Psoas muscle (tissue), 8 donors: Measurements from ENCODE around the gene ASCC2. TPM values are rescaled to one million over a fixed set of nuclear protein-coding genes. Genes with fewer than 3 reads are reported as not detected.
"Not testable (repeated sequence)": the region's sequence is repeated elsewhere in the genome, so short reads cannot be mapped to it uniquely, and the experiment has no call there.

Source experiments
- ATAC-seq, 4 donors: fragments of 200-7000 bp; cut with Tn5 transposase; one replicate each; pipeline ENCODE4 v1.9.1; 2020; ENCODE audit warnings: moderate library complexity in 3 of 4, mild to moderate bottlenecking in 2 of 4
- DNase-seq, 2 donors: peaks; one replicate each; pipeline ENCODE4 v3.0.0-alpha.2; 2020
- H3K27ac ChIP-seq: fragments of 200-600 bp; one replicate; pipeline ENCODE4 v1.8.0; 2022
- H3K27me3 ChIP-seq, 3 donors: fragments of 200-600 bp in 1 of 3; one replicate each; pipeline versions ENCODE4 v1.6.1 to v1.8.0; 2013 to 2022; ENCODE audit warnings: low read length in 2 of 3, mild to moderate bottlenecking in 2 of 3, moderate library complexity in 1 of 3; ENCODE audit not compliant: insufficient read depth in 3 of 3
- H3K36me3 ChIP-seq, 2 donors: fragments of 200-600 bp in 1 of 2; one replicate each; pipeline versions ENCODE4 v1.6.1 to v1.8.0; 2013 to 2022; ENCODE audit warnings: low read depth in 1 of 2, mild to moderate bottlenecking in 1 of 2, moderate library complexity in 1 of 2; ENCODE audit not compliant: insufficient read depth in 1 of 2
- H3K4me1 ChIP-seq: fragments of 200-600 bp; one replicate; pipeline ENCODE4 v1.8.0; 2022
- H3K4me3 ChIP-seq: fragments of 200-600 bp; one replicate; pipeline ENCODE4 v1.8.0; 2022; ENCODE audit warnings: mild to moderate bottlenecking
- H3K9me3 ChIP-seq: fragments of 200-600 bp; one replicate; pipeline ENCODE4 v1.8.0; 2022
- WGBS, 3 donors: extraction: QIAGEN DNeasy Blood & Tissue Kit; methylation state at CpG; one replicate each; pipeline versions ENCODE4 v1.1.6 to v1.1.7; 2013; 5-methylcytosine and 5-hydroxymethylcytosine counted together
- intact Hi-C, 2 donors: fragments of 100-400 bp; cut with DNase I; formaldehyde crosslinking; loops; one replicate each; pipeline versions ENCODE4 v1.11.0 to v1.14.2; 2022
- polyA plus RNA-seq, 3 donors: library from polyadenylated mRNA; stranded (reverse); fragments of 200-250 nt; gene quantifications; one replicate each; pipeline ENCODE4 v1.2.3, GENCODE V29; 2013
- total RNA-seq, 4 donors: library from RNA; stranded (reverse); fragmentation: NEBNext Ultra II Directional in 2 of 4; extraction: Animal tissue kit (Norgen Biotek cat#: 25700) in 2 of 4; gene quantifications; one replicate each; pipeline versions ENCODE4 v1.2.1 to v1.2.4, GENCODE V29; 2021 to 2023
- TF ChIP-seq, protein P1 (sequence below): fragments of 200-600 bp; IDR thresholded peaks from one replicate; pipeline ENCODE4 v1.8.0; 2022; ENCODE audit warnings: antibody characterized with exemption
- donor health status: healthy with polysubstance abuse.
- donor health status: DM: no; HTN: no; CAD: no; lungs with moderate emphysema.
- donor health status: Bipolar disorder and iron deficiency.
- donor health status: healthy.
- donor health status: DM: yes; HTN: yes; CAD: no.
- donor health status: DM: no; HTN: no; CAD: no.
- donor health status: DM: no; HTN: no; CAD: no.
- donor health status: DM: yes; HTN: yes; CAD: no.

Gene ASCC2
- total and polyA plus RNA-seq, 7 donors, result 45.7 to 58.6 (median 47.1) TPM

- intact Hi-C loops, result loop anchor here in 1 of 2 donors (10.0 kb wide), 2 partner anchors 64 to 166 kb away; no protein-coding TSS in a partner anchor
- Histone ChIP-seq H3K27me3 (no peaks in the 10 kb centered on the region), H3K4me3 (peak overlapping the region; percentile 97), H3K27ac (peak overlapping the region; percentile 94), H3K36me3 (peaks cover 3 to 20% of the 10 kb centered on the region in 2 donors), H3K9me3 (no peaks in the 10 kb centered on the region), H3K4me1 (peaks cover 16% of the 10 kb centered on the region)
- DNase-seq (no peak), ATAC-seq (no peak)
- WGBS, 3 donors, result 81 to 91% (median 89%) methylated on average over 1 of the region's 1 CpG
- TF ChIP-seq, protein P1, sequence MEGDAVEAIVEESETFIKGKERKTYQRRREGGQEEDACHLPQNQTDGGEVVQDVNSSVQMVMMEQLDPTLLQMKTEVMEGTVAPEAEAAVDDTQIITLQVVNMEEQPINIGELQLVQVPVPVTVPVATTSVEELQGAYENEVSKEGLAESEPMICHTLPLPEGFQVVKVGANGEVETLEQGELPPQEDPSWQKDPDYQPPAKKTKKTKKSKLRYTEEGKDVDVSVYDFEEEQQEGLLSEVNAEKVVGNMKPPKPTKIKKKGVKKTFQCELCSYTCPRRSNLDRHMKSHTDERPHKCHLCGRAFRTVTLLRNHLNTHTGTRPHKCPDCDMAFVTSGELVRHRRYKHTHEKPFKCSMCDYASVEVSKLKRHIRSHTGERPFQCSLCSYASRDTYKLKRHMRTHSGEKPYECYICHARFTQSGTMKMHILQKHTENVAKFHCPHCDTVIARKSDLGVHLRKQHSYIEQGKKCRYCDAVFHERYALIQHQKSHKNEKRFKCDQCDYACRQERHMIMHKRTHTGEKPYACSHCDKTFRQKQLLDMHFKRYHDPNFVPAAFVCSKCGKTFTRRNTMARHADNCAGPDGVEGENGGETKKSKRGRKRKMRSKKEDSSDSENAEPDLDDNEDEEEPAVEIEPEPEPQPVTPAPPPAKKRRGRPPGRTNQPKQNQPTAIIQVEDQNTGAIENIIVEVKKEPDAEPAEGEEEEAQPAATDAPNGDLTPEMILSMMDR, result no peak
Measured at GRCh38 chr22:29839039-29839438, 965 bp upstream of the ASCC2 start.

DNA sequence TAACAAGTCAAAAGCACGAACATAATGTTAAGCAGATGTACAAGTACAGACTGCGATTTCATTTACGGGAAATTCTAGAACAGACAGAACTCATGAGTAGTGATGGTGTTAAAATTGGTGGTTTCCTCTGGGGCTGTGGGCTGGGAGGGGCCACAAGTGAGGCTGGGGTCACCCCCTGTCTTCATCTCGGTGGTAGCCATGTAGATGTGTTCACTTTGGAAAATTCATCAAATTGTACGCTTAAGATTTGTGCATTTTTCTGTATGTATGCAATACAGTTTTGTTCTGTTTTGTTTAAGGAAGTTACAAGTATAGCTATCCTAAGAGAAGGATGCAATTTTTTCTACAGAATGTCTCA lies 504 bp upstream of the ASCC2 start:
- TF ChIP-seq, protein P1, result no peak

GRCh38 chr22:29836791-29837370 lies 1.2 kb downstream of the ASCC2 start:
- peaks cover 4 to 35% of the 10 kb centered on the region in 2 donors for H3K36me3 ChIP-seq
- H3K27me3 ChIP-seq, ATAC-seq, DNase-seq, H3K9me3 ChIP-seq: not testable (repeated sequence)
- H3K4me1 ChIP-seq, result peaks cover 29% of the 10 kb centered on the region
- peak overlapping the region; percentile 97 for H3K4me3 ChIP-seq
- peak overlapping the region; percentile 94 for H3K27ac ChIP-seq
- intact Hi-C loops, result loop anchor here in 1 of 2 donors (10.0 kb wide), 2 partner anchors 62 to 168 kb away; no protein-coding TSS in a partner anchor
- 83 to 86% (median 85%) methylated on average over 18 of the region's 18 CpGs for WGBS, 3 donors

More for the DNA sequence above, 504 bp upstream of the ASCC2 start:
- intact Hi-C loops, result loop anchor here in 1 of 2 donors (10.0 kb wide), 2 partner anchors 64 to 166 kb away; no protein-coding TSS in a partner anchor
- peaks cover 20% of the 10 kb centered on the region for H3K4me1 ChIP-seq
- no peaks in the 10 kb centered on the region for H3K27me3 ChIP-seq
- peak overlapping the region; percentile 97 for H3K4me3 ChIP-seq
- H3K9me3 ChIP-seq, result no peaks in the 10 kb centered on the region
- ATAC-seq (peak in 2 of 4 donors; percentile 6 to 12), DNase-seq (no peak)
- H3K27ac ChIP-seq, result peak overlapping the region; percentile 94
- WGBS, 3 donors, result 28 to 32% (median 31%) methylated on average over 5 of the region's 5 CpGs
- peaks cover 3 to 25% of the 10 kb centered on the region in 2 donors for H3K36me3 ChIP-seq

GRCh38 chr22:29834046-29834445 lies 4.0 kb downstream of the ASCC2 start:
- Histone ChIP-seq H3K27ac (peak overlapping the region; percentile 91), H3K36me3 (peaks cover 8 to 55% of the 10 kb centered on the region in 2 donors), H3K9me3 (no peaks in the 10 kb centered on the region), H3K4me3 (no peak overlapping the region), H3K4me1 (peaks cover 49% of the 10 kb centered on the region), H3K27me3 (no peaks in the 10 kb centered on the region)
- intact Hi-C loops, result loop anchor here in 1 of 2 donors (10.0 kb wide), 2 partner anchors 59 to 171 kb away; no protein-coding TSS in a partner anchor
- TF ChIP-seq, protein P1, result no peak
- ATAC-seq (no peak), DNase-seq (no peak)
- WGBS, 3 donors, result 86 to 96% (median 91%) methylated on average over 1 of the region's 1 CpG

- 81 to 89% (median 86%) methylated on average over 6 to 7 of the region's 7 CpGs for WGBS, 3 donors
- TF ChIP-seq, protein P1, result no peak
- H3K27me3 ChIP-seq, result no peaks in the 10 kb centered on the region
- DNase-seq (no peak), ATAC-seq (no peak)
- H3K4me3 ChIP-seq, result no peak overlapping the region
- peaks cover 47% of the 10 kb centered on the region for H3K4me1 ChIP-seq
- H3K9me3 ChIP-seq, result no peaks in the 10 kb centered on the region
- peaks cover 8 to 60% of the 10 kb centered on the region in 2 donors for H3K36me3 ChIP-seq
- peak overlapping the region; percentile 91 for H3K27ac ChIP-seq
- intact Hi-C loops, result loop anchor here in 1 of 2 donors (10.0 kb wide), 2 partner anchors 59 to 171 kb away; no protein-coding TSS in a partner anchor
Measured at GRCh38 chr22:29833392-29833965, 4.6 kb downstream of the ASCC2 start.
